Liver (tissue), 3 donors: Measurements from ENCODE around the gene NUDT16L1.
"Not testable (repeated sequence)": the region's sequence is repeated elsewhere in the genome, so short reads cannot be mapped to it uniquely, and the experiment has no call there.

ENCODE experiments used
- CTCF ChIP-seq: fragments of 150-350 bp; IDR thresholded peaks from 2 replicates; pipeline ENCODE4 v1.5.1; 2017; ENCODE audit warnings: improper control_type of control experiment, low read depth, low read length; ENCODE audit not compliant: missing input control
- GABPA ChIP-seq, 2 donors: IDR thresholded peaks in 1 of 2; conservative IDR thresholded peaks in 1 of 2; 2 replicates each; pipeline ENCODE4 v1.6.1; 2016; ENCODE audit warnings: antibody characterized with exemption in 2 of 2, mild to moderate bottlenecking in 1 of 2, moderate library complexity in 1 of 2
- HNF4A ChIP-seq, 2 donors: conservative IDR thresholded peaks; 2 replicates each; pipeline ENCODE4 v1.6.1; 2016; ENCODE audit warnings: antibody characterized with exemption in 2 of 2, mild to moderate bottlenecking in 2 of 2
- JUND ChIP-seq, 2 donors: IDR thresholded peaks; 2 replicates each; pipeline ENCODE4 v1.6.1; 2016; ENCODE audit warnings: antibody characterized with exemption in 2 of 2
- MAX ChIP-seq: IDR thresholded peaks from 2 replicates; pipeline ENCODE4 v1.6.1; 2016; ENCODE audit warnings: antibody characterized with exemption
- NR2F2 ChIP-seq: IDR thresholded peaks from 2 replicates; pipeline ENCODE4 v1.6.1; 2016; ENCODE audit warnings: antibody characterized with exemption
- RAD21 ChIP-seq, 2 donors: IDR thresholded peaks; 2 replicates each; pipeline ENCODE4 v1.6.1; 2016; ENCODE audit warnings: antibody characterized with exemption in 2 of 2, mild to moderate bottlenecking in 2 of 2
- REST ChIP-seq: IDR thresholded peaks from 2 replicates; pipeline ENCODE4 v1.6.1; 2016; ENCODE audit warnings: antibody characterized with exemption, mild to moderate bottlenecking
- RXRA ChIP-seq, 2 donors: IDR thresholded peaks; 2 replicates each; pipeline ENCODE4 v1.6.1; 2017 to 2018; ENCODE audit warnings: antibody characterized with exemption in 2 of 2, mild to moderate bottlenecking in 1 of 2
- SP1 ChIP-seq: IDR thresholded peaks from 2 replicates; pipeline ENCODE4 v1.6.1; 2018; ENCODE audit warnings: antibody characterized with exemption, mild to moderate bottlenecking
- TAF1 ChIP-seq: conservative IDR thresholded peaks from 2 replicates; pipeline ENCODE4 v1.6.1; 2016; ENCODE audit warnings: antibody characterized with exemption, mild to moderate bottlenecking
- YY1 ChIP-seq: IDR thresholded peaks from 2 replicates; pipeline ENCODE4 v1.6.1; 2016; ENCODE audit warnings: antibody characterized with exemption, mild to moderate bottlenecking
- ZBTB33 ChIP-seq: IDR thresholded peaks from 2 replicates; pipeline ENCODE4 v1.6.1; 2016; ENCODE audit warnings: antibody characterized with exemption
- donor health status: healthy.
- donor health status: healthy.

GRCh38 chr16:4738370-4738769 is 45.0 kb downstream of the NUDT16L1 start:
- not testable (repeated sequence) for TF ChIP-seq YY1; MAX; CTCF; GABPA (IDR thresholded peaks at IDR 0.05 in 1 of 2, conservative IDR thresholded peaks at IDR 0.05 in 1 of 2); NR2F2; ZBTB33; REST; TAF1; JUND (IDR thresholded peaks at IDR 0.05); RAD21 (IDR thresholded peaks at IDR 0.05); RXRA (IDR thresholded peaks at IDR 0.05); HNF4A (conservative IDR thresholded peaks at IDR 0.05); SP1
